ENCODE measurements around the gene CDH12.
"Not testable (repeated sequence)": the region's sequence is repeated elsewhere in the genome, so short reads cannot be mapped to it uniquely, and the experiment has no call there.

Gene CDH12

GRCh38 chr5:22650511-22650910, 202.6 kb downstream of the CDH12 start:
- no peak for DNase-seq (ENCODE audit: low read depth, low spot score)

DNA sequence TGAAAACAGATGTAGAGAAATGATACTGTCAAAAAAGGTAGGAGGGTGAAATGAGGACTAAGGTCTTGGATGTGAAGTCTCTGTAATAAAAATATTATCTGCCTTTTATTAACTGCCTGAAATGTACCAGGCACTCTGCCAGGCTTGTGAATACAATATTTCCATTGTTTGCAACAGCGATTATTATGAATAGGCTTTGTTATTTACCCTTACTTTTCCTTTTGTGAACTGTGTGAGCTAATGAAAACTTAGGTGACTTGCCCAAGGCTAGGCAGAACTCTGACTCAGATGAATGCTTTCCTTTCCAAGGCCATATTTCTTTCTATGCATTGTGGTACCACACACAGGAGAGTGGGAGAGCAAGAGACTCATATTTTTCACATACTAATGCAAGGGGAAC, 204.1 kb downstream of the CDH12 start:
- DNase-seq (ENCODE audit: low read depth, low spot score), result no peak

- DNase-seq (ENCODE audit: low read depth, low spot score), result no peak
Observed at GRCh38 chr5:22644859-22645258, 208.3 kb downstream of the CDH12 start.

GRCh38 chr5:22643356-22643755, 209.8 kb downstream of the CDH12 start:
- DNase-seq (ENCODE audit: low read depth, low spot score), result no peak

- no peak for DNase-seq (ENCODE audit: low read depth, low spot score)
Observed at GRCh38 chr5:22631683-22632082, 221.5 kb downstream of the CDH12 start.

- DNase-seq (ENCODE audit: low read depth, low spot score), result no peak
Observed at GRCh38 chr5:22627029-22627428, 226.1 kb downstream of the CDH12 start.

- no peak for DNase-seq (ENCODE audit: low read depth, low spot score)
Observed at GRCh38 chr5:22625451-22625850, 227.7 kb downstream of the CDH12 start.

GRCh38 chr5:22621084-22621483, 232.1 kb downstream of the CDH12 start:
- no peak for DNase-seq (ENCODE audit: low read depth, low spot score)

DNA sequence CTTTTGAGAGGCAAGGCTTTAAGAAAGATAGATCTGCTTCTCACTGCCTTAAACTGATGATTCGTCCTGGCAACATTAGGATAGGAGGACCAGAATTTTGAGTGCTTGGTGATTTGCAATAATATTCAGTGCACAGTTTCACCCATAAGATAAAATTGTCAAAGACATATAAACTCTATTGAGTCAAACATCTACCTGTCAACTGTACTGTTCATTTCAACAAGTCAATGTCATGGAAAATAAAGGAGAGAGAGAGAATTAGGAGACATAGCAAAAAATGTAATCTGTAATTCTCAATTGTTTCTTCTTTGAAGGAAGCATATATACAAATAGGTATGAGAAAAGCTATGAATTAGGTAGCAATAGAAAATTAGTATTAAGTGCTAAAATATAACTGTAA, 237.2 kb downstream of the CDH12 start:
- no peak for DNase-seq (ENCODE audit: low read depth, low spot score)

DNA sequence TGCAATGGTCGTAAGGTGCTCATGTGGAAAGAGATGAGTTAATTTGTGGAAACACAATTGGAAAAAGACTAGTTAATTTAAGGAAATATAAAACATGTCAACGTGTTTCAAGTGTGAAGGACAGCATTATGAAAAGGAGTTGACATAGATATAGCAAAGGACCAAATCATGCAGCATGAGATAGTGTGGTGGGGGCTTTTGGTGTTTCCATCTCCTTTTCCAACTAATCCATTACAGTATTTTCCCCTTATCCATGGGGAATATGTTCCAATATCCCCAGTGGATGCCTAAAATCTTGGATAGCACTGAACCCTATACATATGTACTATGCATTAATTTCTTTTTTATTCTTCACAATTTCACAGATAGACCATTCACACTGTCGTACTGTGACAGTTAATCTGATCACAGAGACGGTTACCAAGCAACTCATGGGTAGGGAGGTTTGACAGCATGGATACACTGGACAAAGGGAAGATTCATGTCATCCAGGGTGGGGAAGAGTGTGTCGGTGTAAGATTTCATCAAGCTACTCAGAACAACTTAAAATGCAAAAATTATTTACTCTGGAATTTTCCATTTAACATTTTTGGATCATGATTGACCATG, 238.6 kb downstream of the CDH12 start:
- no peak for DNase-seq (ENCODE audit: low read depth, low spot score)

GRCh38 chr5:22612928-22613327, 240.2 kb downstream of the CDH12 start:
- no peak for DNase-seq (ENCODE audit: low read depth, low spot score)

DNA sequence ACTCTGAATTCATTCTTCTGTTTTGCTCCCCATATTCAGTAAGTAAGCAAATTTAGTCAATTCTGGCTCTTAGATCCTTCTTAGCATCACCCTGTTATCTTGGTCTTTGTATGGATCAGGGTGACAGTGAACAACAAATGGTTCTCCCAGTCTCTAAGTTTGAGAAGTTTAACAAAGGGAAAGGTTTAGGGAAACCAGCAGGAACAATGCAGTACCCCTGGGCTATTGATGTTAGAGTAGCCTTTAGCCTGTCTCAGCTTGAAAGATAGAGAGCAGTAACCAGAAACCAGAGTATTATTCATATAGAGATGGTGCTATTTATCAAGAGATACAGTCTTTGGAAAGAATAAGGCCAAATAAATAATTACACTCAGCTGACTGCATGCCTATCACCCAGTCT, 241.8 kb downstream of the CDH12 start:
- no peak for DNase-seq (ENCODE audit: low read depth, low spot score)

- DNase-seq (ENCODE audit: low read depth, low spot score), result not testable (repeated sequence)
Observed at GRCh38 chr5:22607498-22607897, 245.6 kb downstream of the CDH12 start.

- no peak for DNase-seq (ENCODE audit: low read depth, low spot score)
Observed at GRCh38 chr5:22605473-22605872, 247.7 kb downstream of the CDH12 start.

GRCh38 chr5:22604711-22605110, 248.4 kb downstream of the CDH12 start:
- DNase-seq (ENCODE audit: low read depth, low spot score), result no peak

DNA sequence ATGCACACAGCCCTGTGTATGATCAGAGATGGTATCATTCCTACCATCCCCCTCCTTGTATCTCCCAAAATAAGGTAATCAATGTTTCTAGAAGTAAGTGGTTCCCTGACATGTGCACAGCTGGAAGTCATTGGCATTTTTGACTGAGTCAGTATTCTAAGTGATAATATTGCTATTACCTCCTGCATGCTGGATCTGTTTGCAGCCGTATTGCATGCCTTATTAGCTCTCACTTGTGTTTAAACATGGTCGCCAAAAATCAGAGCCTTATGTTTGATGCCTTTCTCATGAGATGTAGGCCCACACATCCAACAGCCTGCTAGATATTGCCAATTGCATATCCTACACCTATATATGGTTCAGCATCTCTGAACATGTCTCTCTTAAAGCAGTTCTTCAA, 254.3 kb downstream of the CDH12 start:
- no peak for DNase-seq (ENCODE audit: low read depth, low spot score)

DNA sequence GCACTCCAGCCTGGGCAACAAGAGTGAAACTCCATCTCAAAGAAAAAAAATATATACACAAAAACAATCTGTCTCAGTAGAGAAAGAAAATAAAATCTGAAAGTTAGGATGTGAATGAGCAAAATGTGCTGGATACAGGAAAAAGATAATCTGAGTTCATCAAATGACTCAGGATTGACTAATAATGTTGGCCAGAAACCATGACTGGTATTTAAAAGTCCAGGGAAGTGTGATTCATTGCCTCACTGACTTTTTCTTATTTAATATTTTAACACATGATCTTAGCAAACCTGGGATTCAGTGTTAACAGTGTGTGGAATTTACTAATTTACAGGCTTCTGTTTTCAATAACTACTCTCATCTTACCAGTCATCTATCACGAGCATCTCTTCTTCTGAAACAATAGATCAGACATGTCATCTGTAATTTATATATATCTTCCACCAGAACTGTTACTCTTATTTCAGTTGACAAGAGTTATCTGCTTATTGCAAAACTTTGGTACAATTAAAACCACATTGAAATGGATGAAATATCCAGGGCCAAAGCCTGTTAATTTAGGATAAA, 256.7 kb downstream of the CDH12 start:
- no peak for DNase-seq (ENCODE audit: low read depth, low spot score)

DNA sequence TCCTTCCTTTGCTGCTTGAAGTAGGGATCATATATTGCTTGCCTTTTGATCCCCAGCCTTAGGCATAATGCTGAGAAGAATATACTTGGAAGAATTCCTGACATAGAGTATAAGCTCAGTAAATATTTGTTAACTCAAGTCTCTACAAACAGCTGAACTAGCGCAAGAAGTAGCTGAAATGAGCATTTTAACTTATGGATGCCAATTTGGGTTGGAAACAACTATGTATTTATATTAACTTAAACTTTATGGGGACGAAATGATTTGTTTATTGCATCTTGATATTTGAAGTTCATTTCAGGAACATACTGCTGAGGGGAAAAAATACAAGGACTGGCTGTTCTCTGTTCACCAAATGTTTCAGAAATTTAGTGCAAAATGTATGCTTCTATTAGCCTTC, 258.7 kb downstream of the CDH12 start:
- DNase-seq (ENCODE audit: low read depth, low spot score), result no peak

GRCh38 chr5:22593592-22593991, 259.6 kb downstream of the CDH12 start:
- DNase-seq (ENCODE audit: low read depth, low spot score), result no peak

GRCh38 chr5:22591461-22591860, 261.7 kb downstream of the CDH12 start:
- DNase-seq (ENCODE audit: low read depth, low spot score), result no peak

- no peak for DNase-seq (ENCODE audit: low read depth, low spot score)
Observed at GRCh38 chr5:22590677-22591268, 262.4 kb downstream of the CDH12 start.

DNA sequence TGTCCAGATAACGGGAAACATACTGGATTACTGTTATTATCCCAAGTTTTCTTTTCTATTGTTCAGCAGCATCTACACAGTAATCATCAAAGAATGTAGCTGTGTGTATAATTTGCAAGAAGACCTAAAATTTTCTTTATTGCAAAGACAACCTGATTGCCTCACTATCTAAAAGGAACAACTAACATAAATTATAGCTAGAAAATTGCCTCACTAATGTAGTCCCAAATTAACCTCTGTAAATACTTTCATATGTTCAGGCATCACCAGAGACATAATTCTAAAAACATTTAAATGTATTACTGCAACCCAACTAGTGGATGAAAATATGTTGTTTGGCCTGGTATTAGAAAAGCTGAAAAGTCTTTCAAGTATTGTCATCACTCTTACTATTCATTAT, 275.4 kb downstream of the CDH12 start:
- no peak for DNase-seq (ENCODE audit: low read depth, low spot score)

- no peak for DNase-seq (ENCODE audit: low read depth, low spot score)
Observed at GRCh38 chr5:22577006-22577405, 276.1 kb downstream of the CDH12 start.

DNA sequence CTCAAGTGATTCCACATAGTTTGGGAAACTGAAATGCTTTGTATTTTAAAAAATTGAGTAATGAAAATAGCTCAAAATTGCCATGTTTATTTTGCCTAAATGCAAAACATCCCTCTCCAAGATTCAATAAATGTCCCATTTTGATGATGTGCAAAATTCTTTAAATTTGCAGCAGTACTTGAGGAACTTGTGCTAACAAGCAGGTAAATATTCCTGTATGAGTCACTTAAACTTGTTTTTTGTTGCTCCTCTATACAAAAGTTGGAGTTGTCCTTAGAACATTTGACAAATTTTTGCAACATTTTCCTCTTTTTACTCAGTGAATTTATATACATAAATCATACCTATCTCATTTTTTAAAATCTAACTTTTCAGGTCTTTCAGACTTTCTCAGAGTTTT, 280.2 kb downstream of the CDH12 start:
- DNase-seq (ENCODE audit: low read depth, low spot score), result no peak
